Spleen (tissue), 11 donors: ENCODE measurements around the gene OTUB1. TPM values are rescaled to one million over a fixed set of nuclear protein-coding genes. Genes with fewer than 3 reads are reported as not detected.

Source experiments
- DNase-seq: peaks from one replicate; pipeline ENCODE4 v3.0.0-alpha.2; 2020
- H3K27ac ChIP-seq, 8 donors: fragments of 200-600 bp; sonication (generic) in 7 of 8; 1 replicate in 4 of 8; 2 replicates in 4 of 8; pipeline versions ENCODE4 v1.5.0 to v1.8.0; 2016 to 2021; ENCODE audit warnings: inconsistent platforms in 4 of 8, mild to moderate bottlenecking in 4 of 8, moderate library complexity in 1 of 8
- H3K27me3 ChIP-seq, 7 donors: fragments of 200-600 bp; sonication (generic) in 6 of 7; replicated peaks in 1 of 7; 1 replicate in 4 of 7; 2 replicates in 3 of 7; pipeline versions ENCODE4 v1.5.0 to v1.8.0; 2016 to 2021; ENCODE audit warnings: inconsistent platforms in 3 of 7, mild to moderate bottlenecking in 1 of 7
- H3K36me3 ChIP-seq, 6 donors: fragments of 200-600 bp; sonication (generic) in 5 of 6; 1 replicate in 4 of 6; 2 replicates in 2 of 6; pipeline versions ENCODE4 v1.5.0 to v1.8.0; 2016 to 2021; ENCODE audit warnings: inconsistent platforms in 2 of 6
- H3K4me1 ChIP-seq, 6 donors: fragments of 200-600 bp; sonication (generic) in 5 of 6; 1 replicate in 3 of 6; 2 replicates in 3 of 6; pipeline versions ENCODE4 v1.5.0 to v1.8.0; 2016 to 2021; ENCODE audit warnings: inconsistent platforms in 3 of 6
- H3K4me3 ChIP-seq, 8 donors: fragments of 200-600 bp; sonication (generic) in 7 of 8; 1 replicate in 4 of 8; 2 replicates in 4 of 8; pipeline versions ENCODE4 v1.5.0 to v1.8.0; 2016 to 2021; ENCODE audit warnings: inconsistent platforms in 4 of 8, mild to moderate bottlenecking in 4 of 8, moderate library complexity in 2 of 8
- H3K9me3 ChIP-seq, 8 donors: fragments of 200-600 bp; sonication (generic) in 7 of 8; 1 replicate in 4 of 8; 2 replicates in 4 of 8; pipeline versions ENCODE4 v1.5.0 to v1.8.0; 2016 to 2021; ENCODE audit warnings: inconsistent platforms in 4 of 8
- POLR2A ChIP-seq, 3 donors: fragments of 450-650 bp; IDR thresholded peaks; one replicate each; pipeline ENCODE4 v1.5.1; 2017; ENCODE audit warnings: antibody characterized with exemption in 3 of 3, mild to moderate bottlenecking in 1 of 3
- POLR2AphosphoS5 ChIP-seq, 3 donors: sonication (generic); formaldehyde crosslinking; IDR thresholded peaks; one replicate each; pipeline ENCODE4 v1.5.1; 2017; ENCODE audit warnings: antibody characterized with exemption in 3 of 3
- WGBS, 5 donors: extraction: QIAGEN DNeasy Blood & Tissue Kit in 3 of 5; methylation state at CpG; one replicate each; pipeline versions ENCODE4 v1.1.5 to v1.1.7; 2013 to 2018; 5-methylcytosine and 5-hydroxymethylcytosine counted together
- intact Hi-C: fragments of 100-400 bp; cut with DNase I; formaldehyde crosslinking; loops from one replicate; pipeline ENCODE4 v1.15.0; 2023; ENCODE audit warnings: low total_unique reads
- polyA plus RNA-seq, 3 donors: library from polyadenylated mRNA; stranded (reverse); fragments of 200-250 nt; gene quantifications; one replicate each; pipeline ENCODE4 v1.2.1, GENCODE V29; 2013
- total RNA-seq, 7 donors: library from RNA; depleted of rRNA in 3 of 7; stranded (reverse); fragments of >200 nt in 3 of 7; fragmentation: NEBNext Ultra II Directional in 4 of 7; extraction: Animal tissue kit (Norgen Biotek cat#: 25700) in 4 of 7; gene quantifications; one replicate each; pipeline versions ENCODE4 v1.1.0 to v1.2.1, GENCODE V29; 2016 to 2021
- TF ChIP-seq, protein P1 (sequence below), 11 experiments: fragments of 200-600 bp in 7 of 11; fragments of 450-650 bp in 4 of 11; sonication (generic) in 4 of 11; IDR thresholded peaks in 8 of 11; conservative IDR thresholded peaks in 3 of 11; 1 replicate in 7 of 11; 2 replicates in 4 of 11; pipeline versions ENCODE4 v1.4.0 to v1.8.0; 2016 to 2021; ENCODE audit warnings: antibody characterized with exemption in 11 of 11, inconsistent platforms in 4 of 11, mild to moderate bottlenecking in 1 of 11
- donor health status: healthy with polysubstance abuse.
- donor health status: DM: no; HTN: no; CAD: no; lungs with moderate emphysema.
- donor health status: DM: no; HTN: no; CAD: no.
- donor health status: Bipolar disorder and iron deficiency.
- donor health status: healthy.
- donor health status: DM: no; HTN: no; CAD: no.
- donor health status: DM: yes; HTN: yes; CAD: no.

The OTUB1 gene
- total and polyA plus RNA-seq, 10 donors: 56.1 to 89.7 (median 63.5) TPM

GRCh38 chr11:64037027-64037634, 50.9 kb downstream of the OTUB1 start:
- Histone ChIP-seq H3K27me3 (peaks cover 0 to 77% (median 50%) of the 10 kb centered on the region in 7 donors), H3K4me1 (peaks cover 15 to 31% (median 18%) of the 10 kb centered on the region in 6 donors), H3K27ac (no peak overlapping the region), H3K4me3 (no peak overlapping the region), H3K36me3 (no peaks in the 10 kb centered on the region), H3K9me3 (no peaks in the 10 kb centered on the region)
- TF ChIP-seq POLR2AphosphoS5 (IDR thresholded peaks at IDR 0.05) (no peak), POLR2A (IDR thresholded peaks at IDR 0.05) (no peak)
- TF ChIP-seq, protein P1, sequence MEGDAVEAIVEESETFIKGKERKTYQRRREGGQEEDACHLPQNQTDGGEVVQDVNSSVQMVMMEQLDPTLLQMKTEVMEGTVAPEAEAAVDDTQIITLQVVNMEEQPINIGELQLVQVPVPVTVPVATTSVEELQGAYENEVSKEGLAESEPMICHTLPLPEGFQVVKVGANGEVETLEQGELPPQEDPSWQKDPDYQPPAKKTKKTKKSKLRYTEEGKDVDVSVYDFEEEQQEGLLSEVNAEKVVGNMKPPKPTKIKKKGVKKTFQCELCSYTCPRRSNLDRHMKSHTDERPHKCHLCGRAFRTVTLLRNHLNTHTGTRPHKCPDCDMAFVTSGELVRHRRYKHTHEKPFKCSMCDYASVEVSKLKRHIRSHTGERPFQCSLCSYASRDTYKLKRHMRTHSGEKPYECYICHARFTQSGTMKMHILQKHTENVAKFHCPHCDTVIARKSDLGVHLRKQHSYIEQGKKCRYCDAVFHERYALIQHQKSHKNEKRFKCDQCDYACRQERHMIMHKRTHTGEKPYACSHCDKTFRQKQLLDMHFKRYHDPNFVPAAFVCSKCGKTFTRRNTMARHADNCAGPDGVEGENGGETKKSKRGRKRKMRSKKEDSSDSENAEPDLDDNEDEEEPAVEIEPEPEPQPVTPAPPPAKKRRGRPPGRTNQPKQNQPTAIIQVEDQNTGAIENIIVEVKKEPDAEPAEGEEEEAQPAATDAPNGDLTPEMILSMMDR (IDR thresholded peaks at IDR 0.05 in 8 of 11, conservative IDR thresholded peaks at IDR 0.05 in 3 of 11): no peak
- DNase-seq: no peak
- WGBS, 5 donors: 26 to 41% (median 33%) methylated on average over 5 to 23 of the region's 23 CpGs
- intact Hi-C loops: no loop called here

DNA sequence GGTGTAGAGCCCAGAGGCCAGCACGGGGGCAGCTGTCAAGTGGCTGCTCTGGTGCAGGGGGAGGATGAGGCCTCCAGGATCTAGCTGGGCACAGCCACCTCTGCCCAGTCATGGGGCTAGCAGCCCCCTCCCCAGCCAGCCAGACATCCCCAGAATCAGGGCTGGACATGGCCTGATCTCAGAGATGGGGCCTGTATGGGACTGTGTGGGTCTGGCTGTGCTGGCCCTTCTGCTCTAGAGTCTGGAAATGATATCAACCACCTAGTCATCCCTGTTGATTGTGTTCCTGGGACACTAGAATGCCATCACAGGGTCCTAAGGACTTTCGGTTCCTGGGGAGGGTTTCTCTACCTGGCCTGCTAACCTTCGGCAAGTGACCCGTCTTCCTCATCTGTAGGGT, 52.3 kb downstream of the OTUB1 start:
- H3K4me3 ChIP-seq: no peak overlapping the region
- H3K36me3 ChIP-seq: no peaks in the 10 kb centered on the region
- intact Hi-C loops: no loop called here
- H3K27ac ChIP-seq: no peak overlapping the region
- peaks cover 0 to 63% (median 44%) of the 10 kb centered on the region in 7 donors for H3K27me3 ChIP-seq
- TF ChIP-seq, protein P1 (IDR thresholded peaks at IDR 0.05 in 8 of 11, conservative IDR thresholded peaks at IDR 0.05 in 3 of 11): no peak
- TF ChIP-seq POLR2AphosphoS5 (IDR thresholded peaks at IDR 0.05) (no peak), POLR2A (IDR thresholded peaks at IDR 0.05) (no peak)
- no peak for DNase-seq
- 87 to 98% (median 96%) methylated on average over 4 of the region's 4 CpGs for WGBS, 5 donors
- peaks cover 15 to 31% (median 18%) of the 10 kb centered on the region in 6 donors for H3K4me1 ChIP-seq
- H3K9me3 ChIP-seq: no peaks in the 10 kb centered on the region

- no peak for DNase-seq
- H3K4me1 ChIP-seq: peaks cover 15 to 31% (median 18%) of the 10 kb centered on the region in 6 donors
- H3K36me3 ChIP-seq: no peaks in the 10 kb centered on the region
- no peaks in the 10 kb centered on the region for H3K9me3 ChIP-seq
- no peak for TF ChIP-seq POLR2AphosphoS5 (IDR thresholded peaks at IDR 0.05)
- TF ChIP-seq, protein P1 (IDR thresholded peaks at IDR 0.05 in 8 of 11, conservative IDR thresholded peaks at IDR 0.05 in 3 of 11): no peak
- no peak for TF ChIP-seq POLR2A (IDR thresholded peaks at IDR 0.05)
- peaks cover 0 to 56% (median 37%) of the 10 kb centered on the region in 7 donors for H3K27me3 ChIP-seq
- intact Hi-C loops: no loop called here
- H3K4me3 ChIP-seq: no peak overlapping the region
- H3K27ac ChIP-seq: no peak overlapping the region
- WGBS, 5 donors: 78 to 89% (median 83%) methylated on average over 15 to 16 of the region's 16 CpGs
Observed at GRCh38 chr11:64039012-64039665, 52.9 kb downstream of the OTUB1 start.

DNA sequence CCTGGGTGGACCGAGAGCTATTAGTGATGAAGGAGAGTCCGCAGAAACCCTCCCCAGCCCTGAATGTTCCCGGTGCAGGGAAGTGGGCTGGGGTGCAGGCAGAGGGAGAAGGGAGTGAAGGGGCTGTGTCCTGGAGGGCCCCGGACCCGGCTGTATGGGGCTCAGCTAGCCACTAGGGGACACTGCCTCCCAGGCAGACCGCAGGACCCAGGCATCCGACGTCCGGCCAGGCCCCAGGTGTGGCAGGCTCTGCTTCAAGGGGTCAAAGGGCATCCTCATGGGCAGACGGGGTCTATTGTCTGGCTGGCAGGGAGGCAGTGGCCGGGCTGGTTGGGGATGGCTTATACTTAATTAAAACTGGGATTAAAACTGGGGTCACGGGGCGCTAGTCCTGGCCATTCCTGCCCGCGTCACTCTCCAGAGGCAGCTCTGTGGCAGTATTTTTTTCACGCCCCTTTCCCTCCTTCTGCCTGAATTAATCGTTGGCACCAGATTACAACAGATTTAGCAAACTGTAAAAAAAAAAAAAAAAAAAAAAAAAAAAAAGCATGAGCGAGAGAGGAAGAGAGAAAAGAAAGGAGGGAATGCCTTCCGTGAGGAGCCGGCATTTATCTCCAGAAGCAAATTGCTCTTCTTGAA, 54.6 kb downstream of the OTUB1 start:
- TF ChIP-seq, protein P1 (IDR thresholded peaks at IDR 0.05 in 8 of 11, conservative IDR thresholded peaks at IDR 0.05 in 3 of 11): peak in 5 of 11 experiments; percentile 7 to 24 (median 17)
- no peak for TF ChIP-seq POLR2A (IDR thresholded peaks at IDR 0.05)
- no peak for TF ChIP-seq POLR2AphosphoS5 (IDR thresholded peaks at IDR 0.05)
- no peak for DNase-seq
- intact Hi-C loops: no loop called here
- Histone ChIP-seq H3K27me3 (peaks cover 0 to 41% (median 23%) of the 10 kb centered on the region in 7 donors), H3K4me3 (no peak overlapping the region), H3K36me3 (no peaks in the 10 kb centered on the region), H3K9me3 (no peaks in the 10 kb centered on the region), H3K4me1 (peaks cover 7 to 17% (median 13%) of the 10 kb centered on the region in 6 donors), H3K27ac (no peak overlapping the region)
- WGBS, 5 donors: 67 to 76% (median 72%) methylated on average over 19 to 20 of the region's 20 CpGs
